ENCODE data around the gene VAPA.

VAPA gene

DNA sequence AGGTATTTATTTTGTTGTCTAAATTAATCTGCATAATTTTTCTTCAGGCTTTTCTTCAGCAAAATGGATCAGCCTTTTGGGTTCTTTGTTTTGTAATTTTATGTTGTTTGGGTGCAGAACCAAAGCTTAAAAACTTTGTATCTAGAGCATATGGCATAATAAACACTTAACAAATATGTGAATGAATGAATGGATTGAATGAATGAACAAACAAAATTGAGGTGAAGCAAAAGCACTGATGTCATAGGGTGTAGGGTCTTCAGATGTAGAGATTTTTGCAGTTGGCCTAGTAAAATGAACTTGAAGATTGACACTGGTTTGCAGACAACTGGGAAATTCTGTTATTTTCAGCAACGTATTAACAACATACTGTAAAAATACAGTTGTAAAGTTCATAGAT lies 17.3 kb downstream of the VAPA start:
- no peak for DNase-seq (ENCODE audit: insufficient read length, low spot score)
- no peak for FAIRE-seq

DNA sequence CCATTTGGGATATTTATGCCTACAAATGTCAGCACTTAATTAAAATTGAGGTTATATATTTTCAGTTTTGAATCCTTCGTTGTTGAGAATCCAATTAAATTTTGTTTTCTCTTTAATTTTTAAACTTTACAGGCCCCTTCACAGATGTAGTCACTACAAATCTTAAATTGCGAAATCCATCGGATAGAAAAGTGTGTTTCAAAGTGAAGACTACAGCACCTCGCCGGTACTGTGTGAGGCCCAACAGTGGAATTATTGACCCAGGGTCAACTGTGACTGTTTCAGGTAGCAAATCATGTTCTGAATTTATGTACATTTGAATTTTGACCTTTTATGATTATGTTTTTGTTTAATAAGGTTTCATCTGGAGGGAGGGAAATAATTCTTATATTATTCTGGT lies 17.9 kb downstream of the VAPA start:
- DNase-seq (ENCODE audit: insufficient read length, low spot score) (no peak), FAIRE-seq (no peak)

DNA sequence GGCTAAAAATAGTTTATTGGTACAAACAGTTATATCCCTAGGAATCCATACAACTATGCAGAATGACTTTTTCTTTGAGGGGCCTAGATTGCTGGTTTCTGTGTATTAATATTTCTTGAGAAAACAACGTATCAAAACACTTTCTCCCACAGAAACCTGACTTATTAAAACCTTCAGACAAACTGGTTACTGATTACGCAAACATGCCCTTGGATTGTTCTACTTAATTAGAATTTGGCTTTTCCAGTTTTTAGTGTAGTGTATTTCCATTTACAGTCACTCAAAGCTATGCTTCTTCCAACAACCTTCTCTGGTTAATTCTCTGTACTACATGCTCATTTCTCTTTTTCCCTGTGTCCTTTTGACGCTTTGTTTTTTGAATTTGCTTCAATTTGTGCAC lies 20.0 kb downstream of the VAPA start:
- DNase-seq (ENCODE audit: insufficient read length, low spot score): no peak
- FAIRE-seq: no peak

DNA sequence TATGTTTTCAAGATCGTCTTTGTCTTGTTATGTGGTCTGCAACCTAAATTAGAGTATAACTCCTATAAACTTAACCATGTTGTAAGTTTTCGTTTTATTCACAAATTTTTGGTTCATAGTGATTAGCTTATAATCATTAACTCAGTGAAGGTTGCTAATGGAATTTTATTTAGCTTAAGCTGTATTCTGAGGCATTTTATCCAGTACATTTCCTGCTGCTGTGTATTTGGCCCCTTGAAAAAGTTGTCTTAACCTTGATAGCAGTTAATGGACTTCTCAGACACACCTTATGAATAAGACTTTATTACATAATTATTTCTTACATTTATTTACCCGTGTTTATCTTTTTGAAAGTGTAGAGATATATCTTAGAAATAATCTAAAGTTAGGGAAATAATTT lies 20.5 kb downstream of the VAPA start:
- FAIRE-seq: no peak
- DNase-seq (ENCODE audit: insufficient read length, low spot score): no peak

DNA sequence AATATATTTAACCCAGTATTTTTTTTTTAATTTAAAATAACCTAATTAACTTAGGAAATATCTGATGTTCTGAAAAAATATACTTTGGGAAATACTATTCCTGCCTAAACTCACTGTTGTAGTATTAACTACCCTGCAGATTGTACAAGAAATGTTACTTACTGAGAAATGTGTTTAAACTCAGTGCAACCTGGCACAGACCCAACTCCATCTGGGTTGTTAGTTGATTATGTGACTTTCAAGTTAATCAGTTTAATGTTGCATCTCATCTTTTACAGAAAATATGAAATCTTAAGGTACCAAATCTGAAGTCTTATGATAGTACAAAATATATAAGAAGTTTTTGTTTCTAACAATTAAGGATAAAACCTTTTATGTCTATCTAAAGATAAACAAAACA lies 27.3 kb downstream of the VAPA start:
- no peak for FAIRE-seq
- DNase-seq (ENCODE audit: insufficient read length, low spot score): no peak

DNA sequence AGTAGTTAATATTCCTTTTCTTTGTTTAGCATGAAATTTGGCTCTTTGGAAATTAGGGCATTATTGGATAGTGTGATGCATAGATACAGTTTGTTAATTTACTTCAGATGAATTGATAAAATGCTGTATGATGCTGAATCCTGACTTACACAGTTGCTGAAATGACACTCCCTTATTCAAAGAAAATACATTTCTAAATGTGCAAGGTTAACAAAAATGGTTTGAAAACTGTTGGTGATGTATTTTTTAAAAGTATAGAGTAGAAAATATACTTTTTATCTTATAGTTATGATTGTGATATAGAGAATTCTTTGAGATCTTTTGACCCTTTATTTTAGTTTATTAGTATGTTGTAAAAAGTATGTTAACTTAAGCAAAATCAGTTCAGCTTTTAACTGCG lies 27.8 kb downstream of the VAPA start:
- FAIRE-seq (no peak), DNase-seq (ENCODE audit: insufficient read length, low spot score) (no peak)

DNA sequence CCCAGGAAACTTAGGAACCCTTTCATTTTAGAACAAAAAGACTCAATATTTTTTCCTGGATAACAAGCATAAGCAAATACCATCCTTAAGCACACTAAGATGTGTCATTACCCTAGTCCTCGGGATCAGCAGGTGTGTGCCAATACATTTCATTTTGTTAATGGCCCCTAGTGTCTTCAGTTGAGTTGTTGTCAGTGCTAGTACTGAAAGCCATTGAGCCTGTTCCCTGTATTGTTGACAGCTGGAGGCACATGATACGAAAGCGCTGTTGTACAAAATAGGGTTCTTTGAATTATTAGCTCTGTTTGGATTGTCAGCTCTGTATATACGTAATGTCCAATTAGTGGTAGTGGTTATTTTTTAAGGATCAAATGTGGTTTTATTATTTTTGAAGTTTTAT lies 29.5 kb downstream of the VAPA start:
- FAIRE-seq (no peak), DNase-seq (ENCODE audit: insufficient read length, low spot score) (no peak)

DNA sequence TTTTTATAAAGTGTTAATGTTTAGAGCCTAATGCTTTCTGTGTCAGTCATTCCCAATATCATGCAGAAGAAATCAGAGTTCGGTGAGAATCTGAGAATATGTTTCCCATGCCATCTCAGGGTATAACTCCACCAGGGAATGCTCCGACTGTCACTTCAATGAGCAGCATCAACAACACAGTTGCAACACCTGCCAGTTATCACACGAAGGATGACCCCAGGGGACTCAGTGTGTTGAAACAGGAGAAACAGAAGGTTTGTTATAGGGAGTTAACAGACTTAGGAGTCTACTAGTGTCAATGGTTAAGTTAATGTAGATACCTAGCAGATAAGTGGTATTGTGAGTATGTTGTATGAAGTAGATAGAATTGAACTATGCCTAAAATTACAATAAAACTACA lies 31.0 kb downstream of the VAPA start:
- DNase-seq (ENCODE audit: insufficient read length, low spot score) (no peak), FAIRE-seq (no peak)

DNA sequence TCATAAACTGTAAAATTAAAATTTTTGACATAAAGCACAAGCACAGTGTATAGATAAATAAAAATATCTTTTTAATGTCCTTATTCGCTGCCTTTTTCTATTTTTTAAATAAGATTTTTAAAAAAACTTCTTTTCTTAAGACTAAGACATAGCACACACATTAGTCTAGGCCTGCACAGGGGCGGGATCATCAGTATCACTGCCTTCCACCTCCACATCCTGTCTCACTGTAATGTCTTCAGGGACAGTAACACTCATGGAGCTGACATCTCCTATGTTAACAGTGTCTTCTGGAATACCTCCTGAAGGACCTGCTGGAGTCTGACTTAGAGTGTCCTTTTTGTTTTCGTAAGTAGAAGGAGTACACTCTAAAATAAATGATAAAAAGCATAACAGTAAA lies 33.0 kb downstream of the VAPA start:
- no peak for FAIRE-seq
- DNase-seq (ENCODE audit: insufficient read length, low spot score): no peak

DNA sequence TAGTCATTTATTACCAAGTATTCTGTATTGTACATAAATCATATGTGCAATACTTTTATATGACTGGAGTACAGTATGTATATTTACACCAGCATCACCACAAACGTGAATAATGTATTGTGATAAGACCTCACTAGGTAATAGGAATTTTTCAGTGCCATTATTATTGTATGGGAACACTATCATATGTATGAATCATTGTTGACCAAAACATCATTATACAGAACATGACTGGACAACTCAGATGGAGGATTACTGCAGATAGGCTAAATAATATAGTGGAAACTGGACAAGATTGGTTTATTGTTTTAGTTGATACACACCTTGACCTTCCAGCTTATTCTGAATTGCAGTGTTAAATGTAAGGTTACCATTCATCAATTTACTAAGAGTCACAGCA lies 33.4 kb downstream of the VAPA start:
- no peak for DNase-seq (ENCODE audit: insufficient read length, low spot score)
- no peak for FAIRE-seq

DNA sequence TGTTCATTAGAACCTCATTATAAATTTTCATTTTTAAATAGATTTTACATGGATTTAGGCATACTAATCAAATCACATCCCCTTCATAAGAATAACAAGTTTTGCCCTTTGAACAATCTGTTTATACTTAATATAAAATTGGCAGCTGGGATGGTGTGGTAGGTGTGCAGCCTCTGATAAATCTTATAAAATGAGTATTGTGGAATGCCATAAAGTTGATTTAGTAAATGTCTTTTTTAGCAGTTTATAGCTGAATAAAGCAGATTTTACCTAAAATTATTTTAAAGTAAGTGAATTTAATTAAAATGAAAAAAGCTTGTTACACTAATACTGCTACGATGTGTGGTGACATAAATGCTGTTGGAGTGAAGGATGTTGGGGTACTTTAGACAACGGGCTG lies 35.5 kb downstream of the VAPA start:
- no peak for DNase-seq (ENCODE audit: insufficient read length, low spot score)
- FAIRE-seq: no peak

DNA sequence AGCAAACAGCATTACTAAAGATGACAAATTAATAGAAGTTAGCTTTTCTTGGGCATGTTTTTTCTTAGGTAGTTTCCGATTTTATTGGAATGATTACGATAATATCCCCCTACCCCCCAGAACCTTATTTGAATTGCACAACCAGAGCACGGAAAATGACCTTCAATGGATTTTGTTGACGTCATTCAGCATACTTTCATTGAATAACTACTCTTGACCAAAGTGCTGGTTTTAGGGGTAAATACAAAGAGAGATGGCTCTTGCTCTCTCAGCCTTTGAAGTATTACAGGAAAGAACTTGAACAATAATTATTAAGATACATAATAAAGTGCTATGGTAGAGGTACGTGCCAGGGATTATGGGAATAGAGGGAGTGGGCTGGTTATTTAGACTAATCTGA lies 36.0 kb downstream of the VAPA start:
- FAIRE-seq: no peak
- no peak for DNase-seq (ENCODE audit: insufficient read length, low spot score)

DNA sequence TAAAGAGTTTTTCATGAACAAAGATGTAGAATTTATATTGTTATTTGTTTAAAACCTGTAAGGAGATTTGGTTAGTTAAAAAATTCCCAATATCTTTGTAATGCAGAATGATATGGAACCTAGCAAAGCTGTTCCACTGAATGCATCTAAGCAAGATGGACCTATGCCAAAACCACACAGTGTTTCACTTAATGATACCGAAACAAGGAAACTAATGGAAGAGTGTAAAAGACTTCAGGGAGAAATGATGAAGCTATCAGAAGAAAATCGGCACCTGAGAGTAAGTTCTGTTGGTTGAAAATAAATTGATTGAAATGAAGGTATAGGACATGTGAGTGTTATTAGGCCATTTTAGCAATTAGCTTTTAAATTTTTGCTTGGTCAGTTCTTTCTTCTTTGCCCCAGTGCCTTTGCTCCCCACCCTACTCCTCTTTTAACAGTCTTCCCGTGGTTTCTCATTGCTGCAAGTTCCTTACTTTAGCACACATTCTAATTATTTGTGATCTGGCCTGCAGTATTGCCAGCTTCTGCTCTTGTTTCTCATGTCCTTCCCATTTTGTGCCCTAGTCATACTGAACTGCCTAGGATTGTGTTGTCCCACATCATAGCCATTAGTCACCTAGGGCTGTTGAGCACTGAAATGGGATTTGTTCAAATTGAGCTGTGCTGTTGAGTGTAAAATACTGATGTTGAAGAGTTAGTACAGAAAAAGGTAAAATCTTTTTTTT lies 36.6 kb downstream of the VAPA start:
- no peak for FAIRE-seq
- DNase-seq (ENCODE audit: insufficient read length, low spot score): no peak

DNA sequence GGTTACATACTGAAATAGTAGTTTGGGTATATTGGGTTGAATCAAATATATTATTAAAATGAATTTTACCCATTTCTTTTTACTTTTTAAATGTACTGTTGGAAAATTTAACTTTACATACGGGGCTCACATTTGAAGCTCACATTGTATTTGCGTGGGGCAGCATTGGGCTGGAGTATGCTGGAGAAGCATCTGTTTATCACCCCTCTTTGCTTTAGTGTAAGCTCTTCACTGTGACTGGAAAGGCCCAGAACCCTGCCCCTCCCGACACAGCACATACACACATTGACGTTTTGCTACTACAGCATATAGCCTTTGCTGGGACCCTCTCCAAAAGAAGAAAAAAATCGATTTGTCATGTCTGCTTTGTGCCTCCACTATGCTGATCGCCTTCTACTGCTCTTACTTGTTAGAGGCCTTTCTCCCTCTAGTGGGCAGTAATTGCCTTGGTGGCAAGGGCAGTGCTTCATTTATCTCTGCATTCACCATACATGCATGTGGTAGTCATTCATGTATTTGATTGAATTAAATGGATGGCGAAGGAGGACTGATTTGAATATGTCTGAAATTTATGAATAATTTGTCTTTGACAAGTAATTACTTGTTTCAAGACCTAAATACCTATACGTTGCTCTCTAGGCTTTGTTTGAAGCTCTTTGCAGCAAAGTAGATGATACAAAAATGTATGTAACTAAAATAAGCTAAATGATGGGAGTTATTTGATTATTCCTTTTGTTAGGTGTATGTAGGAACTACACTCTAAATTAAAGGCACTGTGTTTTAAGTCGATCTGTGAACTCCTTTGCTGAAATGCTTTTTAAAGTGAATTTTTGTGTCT lies 37.4 kb downstream of the VAPA start:
- FAIRE-seq (peak; percentile 86), DNase-seq (ENCODE audit: insufficient read length, low spot score) (peak; percentile 43)

DNA sequence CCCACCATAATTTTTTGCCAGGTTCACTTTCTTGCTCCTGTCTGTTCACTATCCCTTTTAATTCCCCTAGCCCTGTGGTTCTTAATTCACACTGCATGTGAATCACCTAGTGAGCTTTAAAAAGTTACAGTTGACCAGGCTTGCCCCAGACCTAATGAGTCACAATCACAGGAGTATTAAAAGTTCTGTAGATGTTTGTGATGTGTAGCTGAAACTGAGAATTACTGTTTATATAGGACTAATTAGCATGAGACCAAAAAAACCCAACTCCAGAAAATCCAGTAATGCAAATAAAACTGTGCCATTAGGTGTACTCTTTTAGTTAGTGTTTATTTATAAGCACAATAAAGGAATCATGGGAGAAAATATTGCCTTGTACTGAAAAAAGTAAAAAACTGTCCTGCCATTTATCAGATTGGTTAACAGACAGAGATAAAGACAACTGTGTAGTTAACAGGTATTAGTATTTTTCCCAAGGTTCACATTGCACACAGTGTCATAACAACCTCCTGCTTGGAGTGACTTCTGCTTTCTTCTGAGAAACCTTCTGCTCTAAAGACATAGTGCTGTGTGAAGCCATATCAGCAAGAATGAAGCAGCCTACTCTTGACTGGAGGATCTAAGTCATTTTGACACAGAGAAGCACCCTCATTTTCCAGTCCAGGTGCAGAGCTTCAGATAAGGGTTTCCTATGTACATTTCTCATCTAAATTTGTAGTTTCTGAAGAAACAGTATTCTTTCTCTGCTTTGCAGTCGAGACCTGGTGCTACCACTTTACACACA lies 39.0 kb downstream of the VAPA start:
- DNase-seq (ENCODE audit: insufficient read length, low spot score) (no peak), FAIRE-seq (no peak)

DNA sequence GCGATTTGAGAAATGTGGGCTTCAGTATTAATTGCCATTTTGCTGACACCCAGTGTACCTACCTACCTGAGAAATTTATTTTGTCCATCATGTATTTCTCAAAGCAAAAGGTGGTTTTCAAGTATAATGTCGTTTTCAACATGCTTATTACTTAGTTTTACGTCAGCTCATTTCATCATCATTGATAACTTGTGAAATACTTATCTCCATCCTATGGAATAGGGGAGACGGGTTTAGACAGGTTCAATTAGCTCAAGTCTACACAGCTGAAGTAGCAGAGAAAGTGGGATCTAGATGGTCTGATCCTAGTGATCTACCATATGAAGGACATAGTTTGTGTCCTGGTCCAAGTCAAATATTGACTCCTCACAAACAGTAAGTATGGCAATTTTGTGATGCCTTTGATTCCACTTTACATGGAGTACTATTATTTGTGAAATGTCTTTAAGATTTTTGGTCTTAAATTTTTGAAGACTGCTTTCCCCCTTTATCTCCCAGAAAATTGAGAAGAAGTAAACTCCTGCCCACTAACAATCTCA lies 45.1 kb downstream of the VAPA start:
- DNase-seq (ENCODE audit: insufficient read length, low spot score) (no peak), FAIRE-seq (no peak)

DNA sequence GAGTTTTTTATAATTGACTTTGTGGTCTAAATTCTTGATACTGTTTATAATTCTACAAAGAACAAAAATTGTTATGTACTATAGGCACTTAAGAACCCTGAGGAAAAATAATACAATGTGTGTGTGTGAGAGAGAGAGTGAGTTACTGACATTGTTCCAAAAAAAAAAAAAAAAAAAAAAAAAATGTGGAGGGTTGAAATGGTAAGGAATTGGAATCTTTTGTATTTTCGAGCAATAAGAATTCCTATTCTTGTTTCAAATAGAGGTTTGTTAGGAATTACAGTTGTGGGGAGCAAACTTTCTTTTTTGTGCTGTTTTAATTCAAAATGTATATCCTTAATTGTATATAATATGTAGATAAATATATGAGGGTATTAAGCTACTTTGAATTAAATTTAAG lies 45.7 kb downstream of the VAPA start:
- no peak for FAIRE-seq

DNA sequence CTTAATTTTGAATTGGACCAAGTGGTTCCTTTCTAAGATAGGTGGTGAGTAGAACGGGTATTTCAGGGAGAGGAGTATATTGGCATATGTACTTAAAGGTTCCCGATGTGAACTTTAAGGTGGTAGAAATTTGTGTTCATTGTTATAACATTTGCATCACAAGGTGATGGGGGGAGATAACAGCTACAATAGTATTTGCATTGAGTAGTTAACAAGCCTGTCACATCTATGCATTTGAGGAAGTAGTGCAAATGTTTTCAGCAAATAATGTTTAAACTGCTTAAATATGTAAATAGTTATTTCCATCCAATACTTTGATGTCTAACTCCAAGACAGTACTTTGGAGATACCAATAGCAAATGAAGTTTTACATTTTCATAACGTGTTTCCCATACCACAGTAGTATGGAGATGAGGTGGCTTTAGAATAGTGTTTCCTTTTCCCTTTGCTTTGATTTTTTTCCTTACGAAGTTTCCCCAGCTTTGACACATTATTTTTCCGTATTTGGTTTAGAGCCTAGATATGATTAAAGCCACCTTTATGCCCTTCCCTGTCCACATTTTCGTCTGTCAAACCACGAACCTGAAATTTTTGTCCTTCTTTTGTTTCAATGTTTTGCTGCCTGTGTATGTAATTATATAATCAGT lies 46.6 kb downstream of the VAPA start:
- DNase-seq (ENCODE audit: insufficient read length, low spot score) (no peak), FAIRE-seq (no peak)

More for the DNA sequence above, 45.7 kb downstream of the VAPA start:
- DNase-seq (ENCODE audit: insufficient read length, low spot score): no peak

DNA sequence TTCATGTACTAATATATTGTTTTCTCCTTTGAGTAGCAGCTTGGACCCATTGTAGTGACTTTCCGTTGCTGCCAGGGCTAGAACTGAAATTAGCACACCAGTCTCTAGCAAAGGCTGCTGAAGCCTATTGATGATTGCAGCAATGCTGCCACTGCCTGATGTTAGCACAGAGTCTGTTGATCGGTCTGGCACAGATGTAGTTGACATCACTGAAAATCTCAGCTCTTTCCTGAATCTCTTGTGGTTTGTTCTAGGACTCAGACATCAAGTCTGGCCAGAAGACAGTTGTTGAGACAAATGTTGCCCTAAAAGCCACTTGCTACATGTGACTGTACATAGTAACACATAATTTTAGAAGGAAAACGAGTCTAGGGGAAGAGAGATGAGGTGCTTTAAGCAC lies 47.2 kb downstream of the VAPA start:
- no peak for FAIRE-seq
- no peak for DNase-seq (ENCODE audit: insufficient read length, low spot score)

DNA sequence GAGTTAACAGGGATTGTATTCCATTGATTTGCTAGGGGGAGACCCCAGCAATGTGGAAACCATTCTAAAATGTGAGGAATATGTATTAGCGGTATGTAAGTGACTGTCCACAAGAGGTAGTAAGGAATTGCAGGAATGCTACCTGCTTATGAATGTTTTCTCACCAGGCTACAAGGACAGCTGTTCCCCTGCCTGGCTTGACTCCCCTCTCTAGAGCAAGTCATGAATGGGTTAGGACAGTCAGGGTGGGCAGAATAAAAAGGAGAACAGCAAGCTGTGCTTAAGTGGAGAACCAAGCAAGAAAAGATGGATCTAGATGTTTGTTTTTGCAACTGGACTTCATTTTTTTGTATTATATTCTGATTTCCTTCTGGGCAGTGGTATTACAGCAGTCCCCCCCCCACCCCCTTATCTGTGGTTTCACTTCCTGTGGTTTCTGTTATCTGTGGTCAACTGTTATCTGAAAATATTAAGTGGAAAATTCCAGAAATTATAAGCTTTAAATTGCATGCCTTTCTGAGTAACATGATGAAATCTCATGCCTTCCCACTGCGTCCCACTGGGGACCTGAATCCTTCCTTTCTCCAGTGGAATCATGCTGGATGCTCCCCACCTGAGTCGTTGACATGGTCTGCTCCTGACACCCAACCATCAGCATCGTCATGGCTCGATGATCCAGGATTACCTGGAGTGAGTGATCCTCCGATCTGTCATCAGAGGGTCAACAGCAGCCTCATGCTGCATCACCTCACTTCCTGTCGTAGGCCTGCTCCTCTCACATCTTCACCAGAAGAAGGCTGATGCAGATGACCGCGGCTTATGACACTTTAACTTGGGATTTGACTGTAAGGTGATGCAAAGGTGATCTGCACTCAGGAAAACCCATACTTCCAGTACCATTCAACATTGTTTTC lies 52.2 kb downstream of the VAPA start:
- no peak for DNase-seq (ENCODE audit: insufficient read length, low spot score)
- peak; percentile 59 for FAIRE-seq

Data from HTR-8/SVneo (cell line).